Memory B cell (primary cell): ENCODE results near the gene B3GALT6.
A peak's percentile ranks its signal among the peaks of the same experiment; 100 is the strongest.

ENCODE experiments used
- ATAC-seq: fragments of 150-1000 bp; cut with Tn5 transposase; 2 replicates; pipeline ENCODE4 v1.10.0; 2021; ENCODE audit warnings: low read depth, mild to moderate bottlenecking, moderate library complexity
- DNase-seq, 2 donors: peaks; one replicate each; pipeline ENCODE4 v3.0.0; 2022; ENCODE audit warnings: low spot score in 2 of 2
- H3K27ac Mint-ChIP-seq: one replicate; pipeline ENCODE4 v1.8.0; 2022; ENCODE audit warnings: mild to moderate bottlenecking, moderate library complexity, mixed read lengths
- H3K27me3 Mint-ChIP-seq: one replicate; pipeline ENCODE4 v1.8.0; 2022; ENCODE audit warnings: mixed read lengths
- H3K36me3 Mint-ChIP-seq: one replicate; pipeline ENCODE4 v1.8.0; 2022; ENCODE audit warnings: mild to moderate bottlenecking, mixed read lengths
- H3K4me1 Mint-ChIP-seq: one replicate; pipeline ENCODE4 v1.8.0; 2022; ENCODE audit warnings: mixed read lengths
- H3K4me3 Mint-ChIP-seq: one replicate; pipeline ENCODE4 v1.8.0; 2022; ENCODE audit warnings: mild to moderate bottlenecking, moderate library complexity, mixed read lengths
- H3K9me3 Mint-ChIP-seq: one replicate; pipeline ENCODE4 v1.8.0; 2022; ENCODE audit warnings: mixed read lengths

B3GALT6 gene

GRCh38 chr1:1206376-1206965, 25.6 kb upstream of the B3GALT6 start, which contains the start of gene TNFRSF18:
TNFRSF18 (minus strand) TSS chr1:1206592; CDS start chr1:1206571, 21 bp downstream.
- Mint-ChIP-seq H3K4me1 (peaks cover 23% of the 10 kb centered on the region), H3K9me3 (no peaks in the 10 kb centered on the region), H3K27ac (peak within 1 kb of the TSS; percentile 47), H3K27me3 (peaks cover 7% of the 10 kb centered on the region), H3K4me3 (peak within 1 kb of the TSS; percentile 80), H3K36me3 (no peaks in the 10 kb centered on the region)
- ATAC-seq (peak; percentile 48), DNase-seq (peak in 1 of 2 donors; percentile 59)

GRCh38 chr1:1206966-1207531, 25.0 kb upstream of the B3GALT6 start:
- Mint-ChIP-seq H3K27ac (peak overlapping the region; percentile 47), H3K9me3 (no peaks in the 10 kb centered on the region), H3K27me3 (peaks cover 7% of the 10 kb centered on the region), H3K36me3 (no peaks in the 10 kb centered on the region), H3K4me1 (peaks cover 23% of the 10 kb centered on the region), H3K4me3 (peak overlapping the region; percentile 80)
- ATAC-seq: peak; percentile 9
- DNase-seq: no peak

GRCh38 chr1:1207571-1207892, 24.5 kb upstream of the B3GALT6 start:
- Mint-ChIP-seq H3K4me1 (peaks cover 23% of the 10 kb centered on the region), H3K27ac (peak overlapping the region; percentile 60), H3K27me3 (peaks cover 7% of the 10 kb centered on the region), H3K9me3 (no peaks in the 10 kb centered on the region), H3K36me3 (no peaks in the 10 kb centered on the region), H3K4me3 (no peak overlapping the region)
- no peak for DNase-seq
- no peak for ATAC-seq

- H3K9me3 Mint-ChIP-seq: no peaks in the 10 kb centered on the region
- peaks cover 7% of the 10 kb centered on the region for H3K27me3 Mint-ChIP-seq
- ATAC-seq (peak; percentile 43), DNase-seq (no peak)
- peak overlapping the region; percentile 75 for H3K4me3 Mint-ChIP-seq
- H3K36me3 Mint-ChIP-seq: no peaks in the 10 kb centered on the region
- peaks cover 23% of the 10 kb centered on the region for H3K4me1 Mint-ChIP-seq
- H3K27ac Mint-ChIP-seq: peak overlapping the region; percentile 60
These were observed 23.2 kb upstream of the B3GALT6 start for GRCh38 chr1:1208713-1209433.

- no peak for ATAC-seq
- no peaks in the 10 kb centered on the region for H3K36me3 Mint-ChIP-seq
- DNase-seq: no peak
- H3K27ac Mint-ChIP-seq: no peak overlapping the region
- peaks cover 29% of the 10 kb centered on the region for H3K4me1 Mint-ChIP-seq
- H3K9me3 Mint-ChIP-seq: no peaks in the 10 kb centered on the region
- H3K4me3 Mint-ChIP-seq: no peak overlapping the region
- peaks cover 7% of the 10 kb centered on the region for H3K27me3 Mint-ChIP-seq
These were observed 21.1 kb upstream of the B3GALT6 start for GRCh38 chr1:1210726-1211540.

GRCh38 chr1:1211541-1212441, 20.2 kb upstream of the B3GALT6 start:
- ATAC-seq (no peak), DNase-seq (no peak)
- Mint-ChIP-seq H3K27me3 (peaks cover 7% of the 10 kb centered on the region), H3K4me1 (peaks cover 27% of the 10 kb centered on the region), H3K4me3 (no peak overlapping the region), H3K9me3 (no peaks in the 10 kb centered on the region), H3K36me3 (peaks cover 2% of the 10 kb centered on the region), H3K27ac (no peak overlapping the region)

GRCh38 chr1:1212780-1213344, 19.2 kb upstream of the B3GALT6 start:
- Mint-ChIP-seq H3K4me3 (no peak overlapping the region), H3K9me3 (no peaks in the 10 kb centered on the region), H3K4me1 (peaks cover 26% of the 10 kb centered on the region), H3K36me3 (peaks cover 2% of the 10 kb centered on the region), H3K27me3 (peaks cover 7% of the 10 kb centered on the region), H3K27ac (no peak overlapping the region)
- ATAC-seq (peak; percentile 14), DNase-seq (no peak)

- Mint-ChIP-seq H3K4me3 (peak within 1 kb of the TSS; percentile 41), H3K4me1 (peaks cover 19% of the 10 kb centered on the region), H3K27me3 (peaks cover 2% of the 10 kb centered on the region), H3K27ac (peak within 1 kb of the TSS; percentile 35), H3K36me3 (peaks cover 5% of the 10 kb centered on the region), H3K9me3 (no peaks in the 10 kb centered on the region)
- peak; percentile 25 for ATAC-seq
- no peak for DNase-seq
These were observed 18.4 kb upstream of the B3GALT6 start, which contains the start of gene TNFRSF4 for GRCh38 chr1:1213345-1214265. TNFRSF4 (minus strand) TSS chr1:1214153; CDS start chr1:1214127, 26 bp downstream.

- Mint-ChIP-seq H3K36me3 (peaks cover 9% of the 10 kb centered on the region), H3K4me1 (peaks cover 12% of the 10 kb centered on the region)
These were observed 16.9 kb upstream of the B3GALT6 start for GRCh38 chr1:1215080-1215676.

GRCh38 chr1:1215881-1216605, 16.0 kb upstream of the B3GALT6 start:
- Mint-ChIP-seq H3K36me3 (peaks cover 12% of the 10 kb centered on the region), H3K4me3 (no peak overlapping the region), H3K4me1 (peaks cover 12% of the 10 kb centered on the region), H3K9me3 (no peaks in the 10 kb centered on the region), H3K27me3 (no peaks in the 10 kb centered on the region), H3K27ac (peak overlapping the region; percentile 77)
- ATAC-seq: no peak
- no peak for DNase-seq

More at GRCh38 chr1:1215080-1215676, 16.9 kb upstream of the B3GALT6 start:
- Mint-ChIP-seq H3K27ac (no peak overlapping the region), H3K9me3 (no peaks in the 10 kb centered on the region), H3K27me3 (no peaks in the 10 kb centered on the region), H3K4me3 (no peak overlapping the region)
- DNase-seq (no peak), ATAC-seq (peak; percentile 19)

- H3K4me3 Mint-ChIP-seq: no peak overlapping the region
- ATAC-seq (no peak), DNase-seq (no peak)
- H3K9me3 Mint-ChIP-seq: no peaks in the 10 kb centered on the region
- peaks cover 14% of the 10 kb centered on the region for H3K36me3 Mint-ChIP-seq
- H3K4me1 Mint-ChIP-seq: peaks cover 12% of the 10 kb centered on the region
- H3K27ac Mint-ChIP-seq: peak overlapping the region; percentile 77
- no peaks in the 10 kb centered on the region for H3K27me3 Mint-ChIP-seq
These were observed 15.0 kb upstream of the B3GALT6 start for GRCh38 chr1:1216770-1217620.
